AG10803 (cell line): ENCODE measurements around the gene E2F4.

Experiments used
- DNase-seq: peaks from one replicate; pipeline ENCODE4 v3.0.0; 2010; ENCODE audit warnings: low read depth
- H3K4me3 ChIP-seq: 2 replicates; pipeline ENCODE4 v1.5.1; 2011; ENCODE audit warnings: mild to moderate bottlenecking, low read length, control low read depth
- TF ChIP-seq, protein P1 (sequence below): conservative IDR thresholded peaks from 2 replicates; pipeline ENCODE4 v1.5.1; 2011; ENCODE audit warnings: mild to moderate bottlenecking, low read length, control low read depth, inconsistent platforms

Gene E2F4

DNA sequence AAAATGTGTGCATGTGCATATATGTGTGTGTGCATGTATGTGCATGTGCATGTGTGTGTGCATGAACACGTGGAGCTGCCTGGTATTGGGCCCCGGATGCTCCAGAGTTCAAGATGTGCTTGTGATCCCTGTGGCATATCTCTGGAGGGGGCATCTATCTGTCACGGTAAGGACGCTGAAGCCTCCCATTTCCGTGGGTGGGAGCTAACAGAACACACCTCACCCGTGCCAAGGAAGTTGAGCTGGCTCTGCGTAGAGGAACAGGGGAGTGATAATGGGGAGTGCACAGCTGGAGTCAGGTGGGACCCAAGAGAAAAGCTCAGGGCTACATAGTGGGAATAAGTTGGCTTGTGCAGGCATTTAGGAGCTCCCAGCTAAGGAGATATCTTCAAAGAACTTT is 19.7 kb downstream of the E2F4 start:
- TF ChIP-seq, protein P1, sequence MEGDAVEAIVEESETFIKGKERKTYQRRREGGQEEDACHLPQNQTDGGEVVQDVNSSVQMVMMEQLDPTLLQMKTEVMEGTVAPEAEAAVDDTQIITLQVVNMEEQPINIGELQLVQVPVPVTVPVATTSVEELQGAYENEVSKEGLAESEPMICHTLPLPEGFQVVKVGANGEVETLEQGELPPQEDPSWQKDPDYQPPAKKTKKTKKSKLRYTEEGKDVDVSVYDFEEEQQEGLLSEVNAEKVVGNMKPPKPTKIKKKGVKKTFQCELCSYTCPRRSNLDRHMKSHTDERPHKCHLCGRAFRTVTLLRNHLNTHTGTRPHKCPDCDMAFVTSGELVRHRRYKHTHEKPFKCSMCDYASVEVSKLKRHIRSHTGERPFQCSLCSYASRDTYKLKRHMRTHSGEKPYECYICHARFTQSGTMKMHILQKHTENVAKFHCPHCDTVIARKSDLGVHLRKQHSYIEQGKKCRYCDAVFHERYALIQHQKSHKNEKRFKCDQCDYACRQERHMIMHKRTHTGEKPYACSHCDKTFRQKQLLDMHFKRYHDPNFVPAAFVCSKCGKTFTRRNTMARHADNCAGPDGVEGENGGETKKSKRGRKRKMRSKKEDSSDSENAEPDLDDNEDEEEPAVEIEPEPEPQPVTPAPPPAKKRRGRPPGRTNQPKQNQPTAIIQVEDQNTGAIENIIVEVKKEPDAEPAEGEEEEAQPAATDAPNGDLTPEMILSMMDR, result no peak
- no peak overlapping the region for H3K4me3 ChIP-seq
- no peak for DNase-seq

GRCh38 chr16:67212766-67213165 is 20.8 kb downstream of the E2F4 start:
- H3K4me3 ChIP-seq, result no peak overlapping the region
- TF ChIP-seq, protein P1, result no peak
- DNase-seq, result no peak

DNA sequence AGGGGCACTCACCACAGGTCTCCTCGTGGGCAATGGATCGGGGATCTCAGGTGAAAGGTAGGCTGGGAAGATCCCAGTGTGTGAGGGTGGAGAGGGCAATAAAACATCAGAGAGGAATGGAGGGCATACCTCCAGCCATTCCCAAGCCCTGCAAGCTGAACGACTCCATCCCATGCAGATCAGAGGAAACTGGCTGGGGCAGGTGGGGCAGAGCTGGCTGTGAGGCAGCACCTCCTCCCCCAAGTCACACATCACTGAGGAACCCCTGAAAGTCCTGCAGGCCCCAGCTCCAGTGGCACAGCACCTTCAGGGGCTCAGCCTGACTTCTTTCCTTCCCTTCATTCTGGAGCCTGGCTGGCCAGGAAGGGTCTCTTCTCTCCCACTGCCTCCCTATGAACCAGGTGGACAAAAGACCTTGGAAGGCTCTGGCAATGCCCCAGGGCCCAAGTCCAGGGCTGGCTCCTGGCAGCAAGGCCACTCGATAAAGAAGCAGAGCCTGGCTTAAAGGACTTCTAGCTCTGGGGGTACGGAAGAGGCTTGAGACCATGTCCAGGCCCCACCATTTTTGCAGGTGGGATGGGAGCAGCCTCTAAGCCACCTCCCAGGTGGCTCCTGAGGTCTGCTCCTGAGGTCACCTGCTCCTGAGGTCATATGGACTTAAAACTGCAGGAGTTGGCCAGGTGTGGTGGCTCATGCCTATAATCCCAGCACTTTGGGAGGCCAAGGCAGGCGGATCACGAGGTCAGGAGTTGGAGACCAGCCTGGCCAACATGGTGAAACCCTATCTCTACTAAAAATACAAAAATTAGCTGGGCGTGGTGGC is 21.5 kb downstream of the E2F4 start:
- no peak for DNase-seq
- H3K4me3 ChIP-seq, result no peak overlapping the region
- TF ChIP-seq, protein P1, result no peak

DNA sequence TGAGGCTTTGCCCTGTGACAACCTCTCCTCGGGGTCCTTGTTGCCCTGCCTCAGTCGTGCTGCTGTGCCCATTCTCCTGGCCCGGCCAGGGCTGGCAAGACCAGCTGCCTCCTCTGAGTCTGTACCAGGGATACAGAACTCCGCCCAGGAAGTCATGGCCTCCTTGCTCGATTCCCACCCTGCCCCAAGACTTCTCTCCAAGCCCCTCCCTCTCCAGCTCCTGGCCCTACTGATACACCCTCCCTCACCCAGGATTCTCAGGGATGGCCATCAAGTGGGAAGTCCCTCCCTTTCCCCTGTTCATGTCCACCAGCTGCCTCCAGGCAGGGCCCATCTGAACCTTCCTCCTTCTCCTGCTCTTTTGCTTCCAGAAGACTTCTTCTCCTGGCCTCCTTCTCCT is 23.8 kb downstream of the E2F4 start:
- TF ChIP-seq, protein P1, result no peak
- no peak for DNase-seq
- no peak overlapping the region for H3K4me3 ChIP-seq

GRCh38 chr16:67216612-67217490 is 24.9 kb downstream of the E2F4 start:
- DNase-seq, result no peak
- H3K4me3 ChIP-seq, result no peak overlapping the region
- TF ChIP-seq, protein P1, result no peak

GRCh38 chr16:67223992-67224391 is 32.0 kb downstream of the E2F4 start:
- no peak for DNase-seq
- no peak overlapping the region for H3K4me3 ChIP-seq
- TF ChIP-seq, protein P1, result no peak
